MCF 10A (cell line): ENCODE data around the gene SPPL2B. TPM values are rescaled to one million over a fixed set of nuclear protein-coding genes. Genes with fewer than 3 reads are reported as not detected.

Experiments
- BruUV-seq: library from RNA; stranded (reverse); fragments of 400-500 nt; replicated peaks from 2 replicates; lab custom pipeline; 2021; lab: Mats Ljungman, UMichigan
- CTCF ChIA-PET: fragments of 300-600 bp; sonication (Branson Sonifier 250); formaldehyde crosslinking; extraction: SDS; loops from one replicate; lab custom pipeline; 2021; ENCODE audit warnings: antibody characterized with exemption, inconsistent platforms; lab: Yijun Ruan, JAX
- POLR2A ChIA-PET: fragments of 300-600, 350-650 bp; sonication (Branson Sonifier 250); formaldehyde crosslinking; extraction: SDS; loops from one replicate; lab custom pipeline; 2020; ENCODE audit warnings: antibody characterized with exemption, inconsistent platforms; lab: Yijun Ruan, JAX
- DNase-seq: peaks from one replicate; pipeline ENCODE4 v3.0.0-alpha.2; 2018; ENCODE audit not compliant: unreplicated experiment
- H3K27ac Mint-ChIP-seq: one replicate; pipeline ENCODE4 v1.8.0; 2022; ENCODE audit warnings: mild to moderate bottlenecking, low read depth, mixed read lengths; ENCODE audit not compliant: unreplicated experiment
- H3K27me3 Mint-ChIP-seq: one replicate; pipeline ENCODE4 v1.8.0; 2022; ENCODE audit warnings: mixed read lengths; ENCODE audit not compliant: insufficient read depth, unreplicated experiment
- H3K36me3 Mint-ChIP-seq: one replicate; pipeline ENCODE4 v1.8.0; 2022; ENCODE audit warnings: mild to moderate bottlenecking, moderate library complexity, mixed read lengths; ENCODE audit not compliant: insufficient read depth, unreplicated experiment
- H3K4me1 Mint-ChIP-seq: one replicate; pipeline ENCODE4 v1.8.0; 2022; ENCODE audit warnings: mixed read lengths; ENCODE audit not compliant: insufficient read depth, unreplicated experiment
- H3K4me3 Mint-ChIP-seq: one replicate; pipeline ENCODE4 v1.8.0; 2022; ENCODE audit warnings: mild to moderate bottlenecking, moderate library complexity, mixed read lengths; ENCODE audit not compliant: unreplicated experiment
- H3K9me3 Mint-ChIP-seq: one replicate; pipeline ENCODE4 v1.8.0; 2022; ENCODE audit warnings: mixed read lengths; ENCODE audit not compliant: unreplicated experiment
- CTCF ChIP-seq: fragments of 200-600 bp; IDR thresholded peaks from one replicate; pipeline ENCODE4 v1.8.0; 2022; ENCODE audit warnings: antibody characterized with exemption, mild to moderate bottlenecking; ENCODE audit not compliant: unreplicated experiment
- intact Hi-C: fragments of 100-400 bp; cut with micrococcal nuclease; formaldehyde crosslinking; loops from 2 replicates; pipeline ENCODE4 v1.14.1; 2022
- total RNA-seq: library from RNA; stranded (reverse); gene quantifications from 2 replicates; pipeline ENCODE4 v1.2.3, GENCODE V29; 2022

Gene SPPL2B
- total RNA-seq, 1 experiment from 2014 or later = 70.1 TPM

GRCh38 chr19:2302319-2303210 lies 25.9 kb upstream of the SPPL2B start:
- intact Hi-C loops = no loop called here
- H3K27me3 Mint-ChIP-seq = no peaks in the 10 kb centered on the region
- no peak for DNase-seq

GRCh38 chr19:2303211-2303798 lies 25.2 kb upstream of the SPPL2B start:
- Mint-ChIP-seq H3K36me3 (no peaks in the 10 kb centered on the region), H3K27me3 (peaks cover 2% of the 10 kb centered on the region), H3K27ac (no peak overlapping the region), H3K4me1 (no peaks in the 10 kb centered on the region), H3K4me3 (no peak overlapping the region), H3K9me3 (no peaks in the 10 kb centered on the region)
- no peak for TF ChIP-seq CTCF
- intact Hi-C loops = no loop called here
- ChIA-PET POLR2A (no interaction called here), CTCF (no interaction called here)
- DNase-seq = no peak
- no TSS peak for BruUV-seq

More at GRCh38 chr19:2302319-2303210, 25.9 kb upstream of the SPPL2B start:
- H3K27ac Mint-ChIP-seq = no peak overlapping the region
- H3K4me1 Mint-ChIP-seq = no peaks in the 10 kb centered on the region
- no peaks in the 10 kb centered on the region for H3K36me3 Mint-ChIP-seq
- no peak for TF ChIP-seq CTCF
- no peaks in the 10 kb centered on the region for H3K9me3 Mint-ChIP-seq
- ChIA-PET POLR2A (no interaction called here), CTCF (interaction anchor here (0.7 to 1.3 kb wide), 2 partner anchors 89 to 173 kb away, joined by 4 to 6 read pairs; no protein-coding TSS in a partner anchor)
- no peak overlapping the region for H3K4me3 Mint-ChIP-seq
- BruUV-seq = no TSS peak

GRCh38 chr19:2305452-2306280 lies 22.8 kb upstream of the SPPL2B start:
- TF ChIP-seq CTCF = no peak
- BruUV-seq = no TSS peak
- CTCF ChIA-PET = no interaction called here
- intact Hi-C loops = no loop called here
- POLR2A ChIA-PET = interaction anchor here (0.6 kb wide), 1 partner anchor 8 kb away, joined by 4 read pairs; no protein-coding TSS in a partner anchor
- H3K4me3 Mint-ChIP-seq = no peak overlapping the region
- no peaks in the 10 kb centered on the region for H3K36me3 Mint-ChIP-seq
- H3K4me1 Mint-ChIP-seq = peaks cover 5% of the 10 kb centered on the region
- H3K27ac Mint-ChIP-seq = no peak overlapping the region
- H3K27me3 Mint-ChIP-seq = peaks cover 16% of the 10 kb centered on the region
- no peak for DNase-seq
- no peaks in the 10 kb centered on the region for H3K9me3 Mint-ChIP-seq
